NCI-H774 (cell line): ENCODE measurements around the gene NAA38.
A peak's percentile ranks its signal among the peaks of the same experiment; 100 is the strongest.
"Not testable (repeated sequence)": the region's sequence is repeated elsewhere in the genome, so short reads cannot be mapped to it uniquely, and the experiment has no call there.

Experiments used
- DNase-seq: peaks from one replicate; lab custom pipeline; 2025; lab: John Stamatoyannopoulos, UW

Gene NAA38

DNA sequence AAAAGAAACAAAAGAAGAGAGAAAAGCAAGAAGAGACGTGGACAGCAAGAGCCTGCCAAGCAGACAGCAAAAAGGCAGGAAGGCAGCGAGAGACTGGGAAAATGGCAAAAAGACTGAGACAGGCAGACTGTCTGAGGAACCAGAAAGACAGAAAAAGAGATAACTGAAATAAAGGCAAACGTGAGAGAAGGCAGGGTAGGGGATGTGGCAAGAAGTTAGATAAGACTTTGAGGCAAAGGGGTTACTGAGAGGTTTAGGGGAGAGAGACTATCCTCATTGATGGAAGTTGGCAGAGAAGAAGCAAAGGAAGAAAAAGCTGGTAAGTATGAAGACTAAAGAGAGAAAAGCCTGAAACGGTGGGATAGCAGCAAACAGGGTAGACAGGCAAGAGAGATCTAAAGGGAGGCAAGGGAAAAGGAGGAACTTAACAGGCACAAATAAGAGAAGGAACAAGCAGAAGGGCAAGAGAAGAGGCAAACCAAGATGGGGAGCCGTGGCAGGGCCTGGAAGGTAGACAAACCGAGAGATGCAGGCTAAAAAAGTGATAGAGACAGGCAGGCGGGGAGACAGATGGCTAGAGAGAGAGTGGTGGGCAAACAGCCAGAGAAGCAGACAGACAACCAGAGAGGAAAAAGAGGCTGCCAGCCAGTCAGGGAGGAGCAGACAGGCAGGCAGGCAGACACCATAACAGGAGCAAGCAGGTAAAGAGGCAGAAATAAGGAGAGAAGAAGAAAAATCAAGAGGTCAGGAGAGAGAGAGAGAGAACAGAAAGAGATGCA lies 24.1 kb upstream of the NAA38 start:
- DNase-seq = no peak

DNA sequence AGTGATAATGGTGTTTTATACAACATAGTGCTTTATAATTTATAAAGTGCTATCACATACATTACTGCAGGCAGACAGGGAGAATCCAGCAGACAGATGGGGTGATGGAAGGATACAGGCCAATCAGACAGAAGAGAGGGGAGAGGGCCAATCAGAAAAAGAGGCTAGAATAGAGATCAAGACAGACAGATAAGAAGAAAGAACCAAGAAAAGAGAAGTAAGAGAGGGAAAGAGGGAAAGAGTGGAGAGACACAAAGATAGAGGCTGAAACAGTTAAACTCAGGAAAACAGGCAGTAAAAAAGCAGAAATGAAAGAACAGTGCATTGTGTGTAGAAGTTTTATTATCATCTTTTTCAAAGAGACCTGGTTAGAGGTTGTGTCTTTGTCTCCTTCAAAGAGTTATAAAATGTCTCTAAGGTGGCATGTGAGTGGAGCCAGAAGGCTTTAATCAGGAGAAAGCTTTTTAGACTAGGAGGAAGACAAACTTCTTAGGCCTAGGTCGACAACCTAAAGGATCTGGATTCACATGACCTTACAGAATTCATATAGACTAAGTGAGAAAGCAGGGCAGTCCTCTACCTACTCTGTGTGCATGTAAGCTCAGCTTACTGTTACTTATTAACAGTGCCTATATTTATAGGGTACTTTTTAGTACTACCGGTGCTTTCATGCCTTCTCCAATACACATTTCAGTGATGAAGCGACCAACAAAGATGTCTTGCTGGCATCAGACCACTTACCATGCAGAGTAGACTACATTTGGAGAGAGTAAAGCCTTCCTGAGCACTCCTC lies 22.9 kb upstream of the NAA38 start:
- no peak for DNase-seq

DNA sequence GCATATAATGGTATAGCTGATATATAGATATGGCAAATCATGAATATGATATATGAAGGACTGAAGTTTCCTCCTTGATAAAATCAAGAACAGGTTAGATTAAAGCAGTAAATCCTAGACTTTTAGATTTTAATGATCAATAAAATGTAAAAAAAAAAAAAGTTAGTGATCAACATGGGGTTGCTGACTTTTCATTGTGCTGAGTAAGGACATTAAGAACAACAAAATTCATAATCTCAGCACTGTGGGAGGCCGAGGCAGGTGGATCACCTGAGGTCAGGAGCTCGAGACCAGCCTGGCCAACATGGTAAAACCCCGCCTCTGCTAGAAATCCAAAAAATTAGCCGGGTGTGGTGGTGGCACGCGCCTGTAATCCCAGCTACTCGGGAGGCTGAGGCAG lies 20.9 kb upstream of the NAA38 start:
- no peak for DNase-seq

DNA sequence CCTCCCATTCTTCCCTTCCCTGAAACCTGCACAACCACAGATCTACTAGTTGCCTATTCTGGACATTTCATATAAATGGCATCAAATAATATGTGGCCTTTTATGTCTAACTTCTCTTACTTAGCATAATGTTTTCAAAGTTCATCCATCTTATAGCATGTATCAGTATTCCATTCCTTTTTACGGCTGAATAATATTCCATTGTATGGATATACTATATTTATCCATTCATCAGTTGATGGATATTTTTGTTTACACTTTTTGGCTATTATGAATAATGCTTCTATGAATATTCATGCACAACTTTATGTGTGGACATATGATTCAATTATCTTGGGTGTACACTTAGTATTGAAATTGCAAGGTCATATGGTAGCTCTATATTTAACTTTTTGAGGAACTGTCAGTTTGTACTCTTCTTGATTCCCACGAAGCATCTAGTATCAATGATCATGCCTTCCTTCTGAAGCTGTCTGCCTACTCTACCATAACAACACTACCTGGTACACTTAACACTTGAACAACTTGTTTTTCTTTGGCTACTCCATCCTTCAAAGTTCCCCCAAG lies 18.5 kb upstream of the NAA38 start:
- no peak for DNase-seq

DNA sequence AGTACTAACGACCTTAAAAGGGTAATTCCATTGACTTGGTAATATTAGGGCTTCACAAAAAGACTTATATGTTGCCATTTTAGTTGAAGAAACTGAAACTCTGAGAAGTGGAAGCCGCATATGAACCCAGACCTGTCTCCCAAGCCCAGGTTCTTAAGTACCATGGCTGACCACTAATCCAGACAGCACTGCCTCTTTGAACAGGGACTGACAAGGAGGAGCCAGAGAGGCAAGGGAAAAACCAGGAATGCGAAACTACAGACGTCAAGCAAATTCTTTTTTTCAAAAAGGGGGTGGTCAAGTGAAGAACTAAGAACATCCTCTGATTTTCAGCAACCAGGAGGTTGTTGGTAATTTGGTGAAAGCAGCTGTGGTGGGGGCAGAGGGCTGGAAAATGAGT lies 15.7 kb upstream of the NAA38 start:
- no peak for DNase-seq

DNA sequence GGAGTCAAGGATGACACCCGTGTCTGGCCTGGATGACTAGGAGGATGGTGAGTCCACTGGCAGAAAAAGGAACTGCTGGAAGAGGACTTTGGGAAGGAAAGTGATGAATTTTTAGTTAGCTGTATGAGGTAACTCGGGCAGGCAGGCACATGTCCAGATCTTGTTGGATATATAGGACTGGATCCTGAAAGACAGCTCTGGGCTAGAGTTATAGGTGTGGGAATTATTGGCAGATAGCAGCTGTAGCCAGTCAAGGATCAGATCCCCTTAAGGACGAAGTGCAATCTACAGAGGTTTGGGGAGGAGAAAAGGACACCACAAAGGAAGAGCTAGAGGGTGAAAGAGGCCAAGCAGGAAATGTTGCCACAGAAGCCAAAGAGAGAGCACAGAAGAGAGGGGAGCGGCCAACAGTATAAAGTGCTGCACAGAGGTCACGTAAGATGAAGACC lies 10.5 kb upstream of the NAA38 start:
- no peak for DNase-seq

DNA sequence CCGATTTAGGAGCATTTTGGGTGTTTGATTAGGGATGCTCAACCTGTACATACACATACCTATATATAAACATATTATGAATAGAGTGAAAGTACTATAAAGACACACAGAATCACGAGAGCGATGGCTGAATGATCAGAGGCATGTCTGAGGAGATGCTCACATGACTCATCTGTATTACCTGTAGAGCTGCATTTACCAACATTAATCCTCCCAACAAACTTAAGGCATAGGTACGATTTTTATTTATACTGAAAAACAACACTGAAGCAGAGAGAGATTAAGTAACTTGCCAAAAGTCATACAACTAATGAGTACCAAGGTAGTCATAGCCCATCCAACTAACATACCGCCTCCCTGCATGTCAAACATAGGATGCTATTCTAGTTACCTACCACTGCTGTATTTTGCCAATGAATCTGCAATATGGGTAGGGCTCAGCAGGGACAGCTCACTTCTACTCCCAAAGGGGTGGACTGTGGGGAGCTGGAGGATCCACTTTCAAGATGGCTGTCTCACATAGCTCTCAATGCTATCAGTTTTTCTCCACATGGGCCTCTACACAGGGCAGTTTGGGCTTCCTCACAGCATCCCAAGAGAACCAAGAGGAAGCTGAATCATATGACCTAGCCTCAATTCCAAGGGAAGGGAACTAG lies 7.8 kb upstream of the NAA38 start:
- no peak for DNase-seq

DNA sequence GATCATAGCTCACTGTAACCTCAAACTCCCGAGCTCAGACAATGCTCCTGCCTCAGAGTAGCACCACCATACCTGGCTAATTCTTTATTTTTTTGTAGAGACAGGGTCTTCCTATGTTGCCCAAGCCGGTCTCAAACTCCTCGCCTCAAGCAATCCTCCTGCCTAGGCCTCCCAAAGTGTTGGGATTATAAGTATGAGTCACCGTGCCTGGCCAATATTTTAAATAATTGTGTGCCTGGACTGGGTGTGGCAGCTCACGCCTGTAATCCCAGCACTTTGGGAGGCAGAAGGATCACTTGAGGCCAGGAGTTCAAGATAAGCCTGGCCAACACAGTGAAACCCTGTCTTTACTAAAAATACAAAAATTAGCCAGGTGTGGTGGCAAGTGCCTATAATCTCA lies 7.0 kb upstream of the NAA38 start:
- DNase-seq = not testable (repeated sequence)

DNA sequence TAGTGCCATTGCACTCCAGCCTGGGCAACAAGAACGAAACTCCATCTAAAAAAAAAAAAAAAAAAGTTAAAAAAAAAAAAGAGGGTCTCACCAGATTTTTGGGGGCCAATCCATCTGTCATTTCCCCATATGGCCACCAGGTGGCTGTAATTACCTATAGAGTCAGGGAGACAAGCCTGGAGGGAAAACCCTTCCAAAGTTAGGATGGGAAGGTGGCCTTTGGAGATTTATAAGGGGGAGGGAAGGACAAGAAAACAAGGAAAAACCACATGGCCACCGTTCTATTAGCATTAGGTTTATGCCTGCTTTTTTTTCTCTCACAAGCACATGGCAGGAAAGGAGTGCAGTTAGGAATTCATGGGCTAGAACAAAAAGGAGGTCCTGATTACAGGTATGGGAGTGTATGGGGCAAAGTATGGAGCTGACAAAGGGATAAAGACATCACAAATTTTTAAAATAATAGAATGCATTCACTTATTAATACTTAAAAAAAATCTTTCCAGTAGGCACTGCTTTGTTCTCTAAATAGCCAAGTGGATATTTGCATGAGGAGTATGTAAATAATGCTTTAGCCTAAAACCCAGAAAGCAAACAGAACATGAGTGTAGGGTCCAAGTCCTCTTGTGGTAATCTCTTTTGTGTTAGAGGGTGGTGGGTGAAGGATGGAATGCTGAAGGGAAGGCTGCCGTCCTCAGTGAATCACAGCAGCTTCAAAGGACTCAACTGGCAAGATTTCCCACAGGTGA lies 5.5 kb upstream of the NAA38 start:
- peak; percentile 8 for DNase-seq

DNA sequence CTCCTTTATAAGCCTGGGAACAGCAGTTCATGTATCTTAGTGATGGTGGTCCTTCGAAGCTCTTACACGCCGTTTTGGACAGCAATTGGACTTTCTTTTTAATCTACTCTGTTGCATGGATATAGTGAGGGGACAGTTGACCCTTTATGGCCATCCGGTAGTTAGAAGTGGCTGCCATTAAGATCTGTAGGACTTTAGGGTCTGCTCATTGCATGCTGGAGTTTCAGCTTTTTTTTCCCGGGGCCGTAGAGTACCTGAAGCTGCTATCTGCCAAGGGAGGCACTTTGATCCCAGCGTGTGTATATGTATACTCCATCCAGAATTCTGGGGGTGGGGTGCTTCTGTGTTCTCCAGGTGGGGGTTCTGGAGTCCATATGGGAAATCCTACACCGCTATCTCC lies 1.7 kb upstream of the NAA38 start:
- no peak for DNase-seq

DNA sequence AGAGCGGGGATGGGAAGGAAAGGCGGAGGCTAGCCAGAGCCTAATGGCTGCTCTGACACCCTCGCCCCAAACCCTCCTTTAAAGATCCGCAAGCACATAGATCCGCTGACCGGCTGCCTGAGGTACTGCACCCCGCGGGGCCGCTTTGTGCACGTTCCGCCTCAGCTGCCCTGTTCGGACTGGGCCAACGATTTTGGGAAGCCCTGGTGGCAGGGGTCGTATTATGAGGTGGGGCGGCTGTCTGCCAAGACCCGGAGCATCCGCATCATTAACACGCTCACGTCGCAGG lies 1.1 kb upstream of the NAA38 start:
- no peak for DNase-seq

DNA sequence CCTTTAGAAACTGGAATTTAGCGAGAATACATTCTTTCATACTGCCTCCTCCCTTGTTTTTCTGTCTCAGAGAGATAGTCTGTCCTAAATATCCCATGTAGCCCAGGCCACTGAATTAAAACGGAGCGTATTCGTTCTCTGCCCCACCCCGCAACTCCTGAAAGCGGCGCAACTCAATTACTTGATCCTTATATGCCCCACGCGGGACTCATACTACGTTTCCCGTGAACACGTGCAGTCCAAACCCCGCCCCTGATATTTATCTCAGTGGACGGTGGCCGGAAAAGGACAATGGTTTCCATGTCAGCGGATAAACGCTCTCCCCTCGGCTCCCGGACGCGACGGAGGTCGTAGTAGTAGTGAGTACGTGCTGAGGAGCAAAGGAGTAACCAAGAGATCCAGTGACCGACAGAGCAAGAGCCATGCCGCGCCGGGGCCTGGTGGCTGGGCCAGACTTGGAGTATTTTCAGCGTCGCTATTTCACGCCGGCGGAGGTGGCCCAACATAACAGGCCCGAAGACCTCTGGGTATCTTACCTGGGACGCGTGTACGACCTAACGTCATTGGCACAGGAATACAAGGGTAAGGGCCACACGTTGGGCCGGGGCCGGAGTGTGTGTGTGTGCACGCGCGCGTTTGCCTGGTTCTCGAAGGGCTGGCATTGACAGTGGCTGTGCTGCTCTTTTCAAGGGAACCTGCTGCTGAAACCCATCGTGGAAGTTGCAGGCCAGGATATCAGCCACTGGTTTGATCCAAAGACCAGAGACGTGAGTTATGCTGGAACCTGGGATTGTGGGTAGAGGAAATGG lies 558 bp upstream of the NAA38 start, which contains the start of gene CYB5D1:
TSS of gene CYB5D1 (plus strand) at position 291 of the 809 bp plus-strand sequence. CDS start at position 423, 132 bp downstream.
- peak; percentile 70 for DNase-seq

DNA sequence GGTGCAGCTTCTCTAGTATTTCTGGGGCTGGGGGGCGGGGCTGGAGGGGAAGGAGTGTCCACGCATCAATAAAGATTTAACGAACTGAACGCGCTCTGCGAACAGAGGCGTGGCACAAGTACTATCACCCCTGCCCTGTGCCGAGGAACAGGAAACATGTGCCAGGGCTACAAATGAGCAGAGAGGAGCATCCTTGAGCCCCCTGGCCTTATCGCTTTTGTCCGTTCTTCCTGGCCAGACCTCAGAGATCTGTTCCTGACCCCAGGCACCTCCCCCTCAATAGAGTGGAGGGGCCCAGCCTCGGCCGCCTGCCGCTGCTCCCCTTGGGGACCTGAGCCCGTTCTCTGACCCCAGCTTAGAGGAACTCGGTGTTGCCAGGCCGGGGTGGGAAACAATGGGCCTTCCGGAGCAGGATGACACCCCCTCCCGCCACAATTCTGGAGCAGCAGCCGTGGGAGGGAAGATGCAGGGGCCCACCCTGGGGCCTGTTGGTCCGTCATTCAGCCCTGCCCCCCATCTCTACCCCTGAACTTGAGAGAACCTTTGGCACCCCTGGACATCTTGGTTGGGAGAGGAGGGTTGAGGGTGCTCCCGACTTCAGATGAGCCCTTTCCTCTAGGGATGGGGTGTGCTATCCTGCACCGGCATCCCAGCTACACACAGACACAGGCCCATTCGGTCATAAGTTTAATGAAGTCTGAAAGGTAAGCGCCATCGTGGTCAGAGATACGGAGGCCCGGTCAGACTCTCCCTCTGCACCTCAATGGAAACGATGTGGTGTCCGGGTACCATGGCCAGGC lies 1.1 kb downstream of the NAA38 start:
- no peak for DNase-seq

DNA sequence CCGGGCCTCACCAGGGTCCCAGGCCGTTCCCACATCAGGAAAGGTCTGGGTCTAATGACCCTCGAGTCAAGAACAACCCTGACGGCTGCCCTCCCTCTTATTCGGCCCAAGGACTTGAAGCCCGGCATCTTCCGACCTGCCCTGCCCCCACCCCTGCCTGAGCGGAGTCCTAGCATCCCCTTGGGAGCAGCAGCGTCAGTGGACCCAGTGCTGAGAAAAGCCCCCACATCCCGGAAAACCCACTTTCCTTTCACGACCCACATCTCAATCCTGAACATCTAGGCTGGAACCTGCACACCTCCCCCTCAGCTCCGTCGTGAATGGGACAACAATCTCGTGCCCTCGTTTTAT lies 1.7 kb downstream of the NAA38 start:
- no peak for DNase-seq

DNA sequence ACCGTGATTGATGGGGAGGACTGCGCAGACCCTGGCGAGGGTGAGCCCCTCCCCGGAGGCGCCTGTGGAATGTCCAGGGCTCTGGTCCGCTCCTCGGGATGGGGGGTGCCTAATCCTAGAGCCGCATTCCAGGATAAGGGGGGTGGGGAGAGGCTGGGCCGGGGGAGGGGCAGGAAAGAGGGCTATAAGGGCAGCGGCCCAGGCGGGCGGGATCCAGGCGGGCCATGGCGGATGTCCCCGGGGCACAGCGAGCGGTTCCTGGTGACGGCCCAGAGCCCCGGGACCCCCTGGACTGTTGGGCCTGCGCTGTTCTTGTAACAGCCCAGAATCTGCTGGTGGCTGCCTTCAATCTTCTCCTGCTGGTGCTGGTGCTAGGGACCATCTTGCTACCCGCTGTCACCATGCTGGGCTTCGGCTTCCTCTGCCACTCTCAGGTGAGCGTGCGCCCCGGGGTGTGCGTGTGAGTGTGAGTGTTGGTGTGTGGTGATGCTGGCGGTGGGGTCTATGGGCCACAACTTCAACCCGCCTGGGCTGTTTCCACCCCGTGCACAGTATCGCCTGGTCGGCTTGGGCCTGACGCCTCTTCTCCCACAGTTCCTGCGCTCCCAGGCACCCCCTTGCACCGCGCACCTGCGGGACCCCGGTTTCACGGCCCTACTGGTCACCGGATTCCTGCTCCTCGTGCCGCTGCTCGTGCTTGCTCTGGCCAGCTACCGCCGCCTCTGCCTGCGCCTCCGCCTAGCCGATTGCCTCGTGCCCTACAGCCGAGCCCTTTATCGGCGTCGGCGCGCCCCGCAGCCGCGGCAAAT lies 2.3 kb downstream of the NAA38 start, which contains the start of gene TMEM88:
TSS of gene TMEM88 (plus strand) at position 216 of the 809 bp plus-strand sequence. CDS start at position 225, 9 bp downstream.
- no peak for DNase-seq

DNA sequence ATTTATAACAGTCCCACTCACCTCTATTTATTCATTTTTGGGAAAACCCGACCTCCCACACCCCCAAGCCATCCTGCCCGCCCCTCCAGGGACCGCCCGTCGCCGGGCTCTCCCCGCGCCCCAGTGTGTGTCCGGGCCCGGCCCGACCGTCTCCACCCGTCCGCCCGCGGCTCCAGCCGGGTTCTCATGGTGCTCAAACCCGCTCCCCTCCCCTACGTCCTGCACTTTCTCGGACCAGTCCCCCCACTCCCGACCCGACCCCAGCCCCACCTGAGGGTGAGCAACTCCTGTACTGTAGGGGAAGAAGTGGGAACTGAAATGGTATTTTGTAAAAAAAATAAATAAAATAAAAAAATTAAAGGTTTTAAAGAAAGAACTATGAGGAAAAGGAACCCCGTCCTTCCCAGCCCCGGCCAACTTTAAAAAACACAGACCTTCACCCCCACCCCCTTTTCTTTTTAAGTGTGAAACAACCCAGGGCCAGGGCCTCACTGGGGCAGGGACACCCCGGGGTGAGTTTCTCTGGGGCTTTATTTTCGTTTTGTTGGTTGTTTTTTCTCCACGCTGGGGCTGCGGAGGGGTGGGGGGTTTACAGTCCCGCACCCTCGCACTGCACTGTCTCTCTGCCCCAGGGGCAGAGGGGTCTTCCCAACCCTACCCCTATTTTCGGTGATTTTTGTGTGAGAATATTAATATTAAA lies 3.1 kb downstream of the NAA38 start:
- no peak for DNase-seq

DNA sequence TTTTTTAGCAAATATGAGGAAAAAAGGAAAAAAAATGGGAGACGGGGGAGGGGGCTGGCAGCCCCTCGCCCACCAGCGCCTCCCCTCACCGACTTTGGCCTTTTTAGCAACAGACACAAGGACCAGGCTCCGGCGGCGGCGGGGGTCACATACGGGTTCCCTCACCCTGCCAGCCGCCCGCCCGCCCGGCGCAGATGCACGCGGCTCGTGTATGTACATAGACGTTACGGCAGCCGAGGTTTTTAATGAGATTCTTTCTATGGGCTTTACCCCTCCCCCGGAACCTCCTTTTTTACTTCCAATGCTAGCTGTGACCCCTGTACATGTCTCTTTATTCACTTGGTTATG lies 3.7 kb downstream of the NAA38 start:
- no peak for DNase-seq

DNA sequence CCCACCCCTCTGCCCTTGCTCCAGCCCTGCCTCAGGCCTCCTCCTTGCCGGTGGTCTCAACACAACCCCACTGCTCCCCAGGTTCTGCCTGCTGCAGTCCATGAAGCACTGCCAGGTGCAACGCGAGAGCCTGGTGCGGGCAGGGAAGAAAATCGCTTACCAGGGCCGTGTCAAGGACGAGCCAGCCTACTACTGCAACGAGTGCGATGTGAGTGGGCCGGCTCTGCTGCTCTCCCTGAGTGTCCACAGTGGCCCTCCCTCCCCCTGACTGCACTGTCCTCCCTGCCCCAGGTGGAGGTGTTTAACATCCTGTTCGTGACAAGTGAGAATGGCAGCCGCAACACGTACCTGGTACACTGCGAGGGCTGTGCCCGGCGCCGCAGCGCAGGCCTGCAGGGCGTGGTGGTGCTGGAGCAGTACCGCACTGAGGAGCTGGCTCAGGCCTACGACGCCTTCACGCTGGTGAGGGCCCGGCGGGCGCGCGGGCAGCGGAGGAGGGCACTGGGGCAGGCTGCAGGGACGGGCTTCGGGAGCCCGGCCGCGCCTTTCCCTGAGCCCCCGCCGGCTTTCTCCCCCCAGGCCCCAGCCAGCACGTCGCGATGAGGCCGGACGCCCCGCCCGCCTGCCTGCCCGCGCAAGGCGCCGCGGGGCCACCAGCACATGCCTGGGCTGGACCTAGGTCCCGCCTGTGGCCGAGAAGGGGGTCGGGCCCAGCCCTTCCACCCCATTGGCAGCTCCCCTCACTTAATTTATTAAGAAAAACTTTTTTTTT lies 4.3 kb downstream of the NAA38 start:
- DNase-seq = no peak
